GM10248 (cell line): ENCODE results near the gene GALNT6.

Experiments used
- CTCF ChIA-PET: fragments of 300-600 bp; sonication (Branson Sonifier 250); formaldehyde crosslinking; extraction: SDS; loops from one replicate; lab custom pipeline; 2021; ENCODE audit warnings: antibody characterized with exemption; lab: Yijun Ruan, JAX
- POLR2A ChIA-PET: fragments of 350-650 bp; sonication (Branson Sonifier 250); formaldehyde crosslinking; extraction: SDS; loops from one replicate; lab custom pipeline; 2020; ENCODE audit warnings: antibody characterized with exemption; lab: Yijun Ruan, JAX
- DNase-seq: peaks from one replicate; pipeline ENCODE4 v3.0.0; 2012; ENCODE audit errors: extremely low spot score
- CTCF ChIP-seq: IDR thresholded peaks from 2 replicates; pipeline ENCODE4 v1.5.1; 2012; ENCODE audit warnings: mild to moderate bottlenecking, low read depth; ENCODE audit errors: extremely low read depth, missing control alignments, control extremely low read depth

The GALNT6 gene

GRCh38 chr12:51391283-51392123, at the start of gene GALNT6:
TSS of gene GALNT6 (minus strand) at chr12:51391406. CDS start at chr12:51379781, 11,625 bp downstream.
- ChIA-PET CTCF (interaction anchor here (0.7 to 1.9 kb wide), 4 partner anchors 20 to 50 kb away, joined by 3 to 6 read pairs (median 4); partner anchors contain the start of gene SLC4A8), POLR2A (interaction anchor here (0.6 kb wide), 1 partner anchor 161 kb away, joined by 3 read pairs; no protein-coding TSS in a partner anchor)
- no peak for TF ChIP-seq CTCF
- DNase-seq, result peak; percentile 89

- DNase-seq, result no peak
- ChIA-PET CTCF (interaction anchor here (0.8 to 2.0 kb wide), 4 partner anchors 10 to 586 kb away, joined by 3 to 6 read pairs (median 4); no protein-coding TSS in a partner anchor), POLR2A (no interaction called here)
- no peak for TF ChIP-seq CTCF
Observed at GRCh38 chr12:51439330-51439729, 48.1 kb upstream of the GALNT6 start.

- ChIA-PET CTCF (interaction anchor here (0.9 to 1.4 kb wide), 3 partner anchors 12 to 95 kb away, joined by 3 to 4 read pairs (median 3); no protein-coding TSS in a partner anchor), POLR2A (no interaction called here)
- DNase-seq, result no peak
- no peak for TF ChIP-seq CTCF
Observed at GRCh38 chr12:51437431-51437830, 46.2 kb upstream of the GALNT6 start.

GRCh38 chr12:51434305-51434704, 43.1 kb upstream of the GALNT6 start:
- no peak for DNase-seq
- ChIA-PET CTCF (no interaction called here), POLR2A (no interaction called here)
- TF ChIP-seq CTCF, result no peak

GRCh38 chr12:51432921-51433320, 41.7 kb upstream of the GALNT6 start:
- POLR2A ChIA-PET, result no interaction called here
- DNase-seq, result no peak
- CTCF ChIA-PET, result interaction anchor here (1.4 to 16.1 kb wide), 3 partner anchors 9 to 91 kb away, joined by 3 to 399 read pairs (median 29); partner anchors contain the start of gene SLC4A8
- no peak for TF ChIP-seq CTCF

- ChIA-PET POLR2A (no interaction called here), CTCF (interaction anchor here (1.6 to 16.1 kb wide), 4 partner anchors 9 to 94 kb away, joined by 3 to 399 read pairs (median 20); no protein-coding TSS in a partner anchor)
- no peak for TF ChIP-seq CTCF
- DNase-seq, result no peak
Observed at GRCh38 chr12:51430196-51430895, 39.1 kb upstream of the GALNT6 start.
